K562 (cell line): ENCODE results near the gene ZNF672. TPM values are rescaled to one million over a fixed set of nuclear protein-coding genes. Genes with fewer than 3 reads are reported as not detected.

Source experiments
- ARID1B ChIP-seq: fragments of 450-650 bp; IDR thresholded peaks from 2 replicates; pipeline ENCODE4 v1.6.1; 2016; ENCODE audit warnings: antibody characterized with exemption, mild to moderate bottlenecking, inconsistent platforms
- BRD9 ChIP-seq: fragments of 450-650 bp; IDR thresholded peaks from 2 replicates; pipeline ENCODE4 v1.6.1; 2018; ENCODE audit warnings: low read depth; ENCODE audit not compliant: partially characterized antibody
- CEBPB ChIP-seq: fragments of 450-650 bp; IDR thresholded peaks from 2 replicates; pipeline ENCODE4 v1.6.1; 2016; ENCODE audit warnings: missing genetic modification characterization, missing compliant biosample characterization
- CHD1 ChIP-seq: fragments of 200-600 bp; sonication (generic); IDR thresholded peaks from one replicate; pipeline ENCODE4 v1.6.1; 2012; ENCODE audit warnings: mild to moderate bottlenecking, moderate library complexity, low read length, inconsistent platforms
- FOXK1 ChIP-seq: sonication (generic); formaldehyde crosslinking; IDR thresholded peaks from 2 replicates; pipeline ENCODE4 v1.8.0; 2022; ENCODE audit warnings: missing genetic modification reagents, mild to moderate bottlenecking, borderline replicate concordance
- HDAC8 ChIP-seq: fragments of 450-650 bp; IDR thresholded peaks from 2 replicates; pipeline ENCODE4 v1.6.1; 2016; ENCODE audit warnings: mild to moderate bottlenecking, missing genetic modification characterization, moderate library complexity, missing compliant biosample characterization
- JUND ChIP-seq, 2 experiments: IDR thresholded peaks; 2 replicates in 1 of 2; 3 replicates in 1 of 2; pipeline ENCODE4 v1.6.1; 2011; ENCODE audit warnings: borderline replicate concordance in 2 of 2, low read depth in 2 of 2, low read length in 2 of 2, improper control_type of control experiment in 1 of 2, missing biosample characterization in 1 of 2, missing genetic modification characterization in 1 of 2, missing genetic modification reagents in 1 of 2
- PTBP1 ChIP-seq: fragments of 200-400 bp; formaldehyde crosslinking; IDR thresholded peaks from 2 replicates; pipeline ENCODE4 v1.6.1; 2017; ENCODE audit warnings: low read depth, low read length
- RB1 ChIP-seq: fragments of 450-650 bp; IDR thresholded peaks from 2 replicates; pipeline ENCODE4 v1.6.1; 2017; ENCODE audit warnings: low read depth, mild to moderate bottlenecking
- RUNX1 ChIP-seq: sonication (generic); IDR thresholded peaks from 2 replicates; pipeline ENCODE4 v1.6.1; 2016; ENCODE audit warnings: antibody characterized with exemption, low read depth
- SLC30A9 ChIP-seq: fragments of 250-450 bp; sonication (Bioruptor Pico); IDR thresholded peaks from 2 replicates; pipeline ENCODE4 v1.8.0; 2022; ENCODE audit warnings: mild to moderate bottlenecking, moderate library complexity
- ZNF23 ChIP-seq: fragments of 250-450 bp; sonication (Bioruptor Pico); IDR thresholded peaks from 2 replicates; pipeline ENCODE4 v1.4.0; 2020; ENCODE audit warnings: mild to moderate bottlenecking
- ZNF668 ChIP-seq: fragments of 250-450 bp; sonication (Bioruptor Pico); IDR thresholded peaks from 2 replicates; pipeline ENCODE4 v1.8.0; 2022; ENCODE audit warnings: mild to moderate bottlenecking, inconsistent platforms
- ZNF707 ChIP-seq: fragments of 250-450 bp; sonication (Bioruptor Pico); conservative IDR thresholded peaks from 2 replicates; pipeline ENCODE4 v1.8.0; 2022; ENCODE audit warnings: inconsistent platforms, mild to moderate bottlenecking, moderate library complexity
- polyA plus RNA-seq, 8 experiments: library from polyadenylated mRNA; depleted of rRNA in 4 of 8; stranded (reverse) in 5 of 8; unstranded in 3 of 8; fragments of >200 nt; fragmentation: Nextera tagmentation in 2 of 8; fragmentation: Illumina TruSeq in 1 of 8; extraction: Ambion mirVana in 2 of 8; extraction: Trizol in 1 of 8; gene quantifications; 2 replicates each; pipeline versions ENCODE4 v1.2.1 to v1.2.3, GENCODE V29; 2011 to 2014; ENCODE audit warnings: inconsistent platforms in 1 of 8, missing spikeins in 1 of 8
- total RNA-seq, 7 experiments: library from RNA; depleted of rRNA in 6 of 7; stranded (reverse); fragments of >200 nt in 6 of 7; fragmentation: Illumina TruSeq in 2 of 7; extraction: Trizol in 2 of 7; gene quantifications; 2 replicates each; pipeline versions ENCODE4 v1.2.1 to v1.2.3, GENCODE V29; 2011 to 2021; ENCODE audit warnings: low replicate concordance in 1 of 7
- TF ChIP-seq, protein P1 (sequence below), 2 experiments: fragments of 450-650 bp in 1 of 2; IDR thresholded peaks; 2 replicates each; pipeline ENCODE4 v1.6.1; 2011 to 2017; ENCODE audit warnings: low read depth in 2 of 2, antibody characterized with exemption in 1 of 2, borderline replicate concordance in 1 of 2, low read length in 1 of 2, mild to moderate bottlenecking in 1 of 2, mixed read lengths in 1 of 2; ENCODE audit not compliant: control insufficient read depth in 1 of 2
- TF ChIP-seq, protein P2 (sequence below), 3 experiments: fragments of 200-800 bp in 1 of 3; sonication (Bioruptor generic) in 1 of 3; sonication (generic) in 1 of 3; formaldehyde crosslinking in 1 of 3; IDR thresholded peaks; 2 replicates each; pipeline versions ENCODE4 v1.6.1 to v1.8.0; 2016 to 2022; ENCODE audit warnings: mild to moderate bottlenecking in 2 of 3, missing compliant biosample characterization in 2 of 3, missing genetic modification characterization in 2 of 3, missing genetic modification reagents in 1 of 3
- TF ChIP-seq, protein P3 (sequence below), 2 experiments: fragments of 250-450 bp in 1 of 2; fragments of 450-650 bp in 1 of 2; sonication (Bioruptor Pico) in 1 of 2; IDR thresholded peaks; 2 replicates each; pipeline versions ENCODE4 v1.6.1 to v1.8.0; 2016 to 2021; ENCODE audit warnings: mild to moderate bottlenecking in 2 of 2, moderate library complexity in 2 of 2, missing compliant biosample characterization in 1 of 2, missing genetic modification characterization in 1 of 2
- TF ChIP-seq, protein P4 (sequence below): fragments of 450-650 bp; formaldehyde crosslinking; IDR thresholded peaks from 2 replicates; pipeline ENCODE4 v1.4.0; 2020; ENCODE audit warnings: mild to moderate bottlenecking, moderate library complexity

Gene ZNF672
- total and polyA plus RNA-seq, 9 of the 15 experiments (the other 6 are each of a cell fraction or from before 2014, with no cell fraction given) = 1.9 to 57.9 (median 24.1) TPM

DNA sequence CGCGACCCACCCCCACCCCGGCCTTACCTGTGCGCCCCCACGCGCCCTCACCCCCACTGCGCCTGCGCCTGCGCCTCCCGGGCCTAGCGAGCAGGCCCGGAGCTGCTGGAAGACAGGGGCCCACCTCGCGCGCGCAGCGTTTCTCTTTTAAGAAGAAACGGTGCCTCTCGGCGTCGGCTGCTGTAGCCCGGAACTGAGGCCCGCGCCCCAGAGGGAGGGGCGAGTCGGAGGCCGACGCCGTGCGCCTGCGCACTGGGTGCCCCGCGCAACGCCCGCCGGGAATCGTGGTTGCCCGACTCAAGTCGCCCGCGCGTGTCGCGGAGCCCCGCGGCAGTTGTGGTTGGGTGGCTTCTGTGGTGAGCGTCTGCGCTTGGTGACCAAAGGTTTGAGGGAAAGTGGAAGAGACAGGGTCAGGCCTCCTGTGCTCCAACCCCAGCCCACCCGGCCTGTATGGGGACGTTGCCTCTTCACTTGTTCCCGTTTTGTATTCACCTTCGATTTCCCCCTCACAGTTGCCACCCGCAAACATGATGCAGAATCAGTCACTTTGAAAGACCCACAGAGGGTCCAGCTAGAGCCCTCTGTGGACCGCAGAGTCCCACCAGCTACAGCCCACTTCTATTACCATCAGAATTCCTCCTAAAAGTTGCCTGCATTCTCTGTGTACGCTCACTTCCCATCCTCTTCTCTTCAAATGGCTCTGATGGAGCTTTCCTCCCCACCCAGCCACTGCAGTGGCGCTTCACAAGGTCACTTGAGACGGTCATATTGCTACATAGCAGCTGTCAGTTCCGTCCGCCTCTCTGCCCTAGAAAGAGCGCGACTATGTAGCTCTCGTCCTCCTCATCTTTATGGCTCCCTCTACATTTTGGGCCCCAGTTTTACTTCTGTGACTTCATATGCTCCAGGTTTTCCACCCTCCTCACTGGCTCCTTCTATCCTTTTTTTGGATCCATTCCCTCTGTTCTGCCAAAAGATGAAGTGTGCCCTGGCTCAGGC, 21.2 kb downstream of the ZNF672 start, which contains the start of gene ZNF692 (continued):
- TF ChIP-seq, protein P1, sequence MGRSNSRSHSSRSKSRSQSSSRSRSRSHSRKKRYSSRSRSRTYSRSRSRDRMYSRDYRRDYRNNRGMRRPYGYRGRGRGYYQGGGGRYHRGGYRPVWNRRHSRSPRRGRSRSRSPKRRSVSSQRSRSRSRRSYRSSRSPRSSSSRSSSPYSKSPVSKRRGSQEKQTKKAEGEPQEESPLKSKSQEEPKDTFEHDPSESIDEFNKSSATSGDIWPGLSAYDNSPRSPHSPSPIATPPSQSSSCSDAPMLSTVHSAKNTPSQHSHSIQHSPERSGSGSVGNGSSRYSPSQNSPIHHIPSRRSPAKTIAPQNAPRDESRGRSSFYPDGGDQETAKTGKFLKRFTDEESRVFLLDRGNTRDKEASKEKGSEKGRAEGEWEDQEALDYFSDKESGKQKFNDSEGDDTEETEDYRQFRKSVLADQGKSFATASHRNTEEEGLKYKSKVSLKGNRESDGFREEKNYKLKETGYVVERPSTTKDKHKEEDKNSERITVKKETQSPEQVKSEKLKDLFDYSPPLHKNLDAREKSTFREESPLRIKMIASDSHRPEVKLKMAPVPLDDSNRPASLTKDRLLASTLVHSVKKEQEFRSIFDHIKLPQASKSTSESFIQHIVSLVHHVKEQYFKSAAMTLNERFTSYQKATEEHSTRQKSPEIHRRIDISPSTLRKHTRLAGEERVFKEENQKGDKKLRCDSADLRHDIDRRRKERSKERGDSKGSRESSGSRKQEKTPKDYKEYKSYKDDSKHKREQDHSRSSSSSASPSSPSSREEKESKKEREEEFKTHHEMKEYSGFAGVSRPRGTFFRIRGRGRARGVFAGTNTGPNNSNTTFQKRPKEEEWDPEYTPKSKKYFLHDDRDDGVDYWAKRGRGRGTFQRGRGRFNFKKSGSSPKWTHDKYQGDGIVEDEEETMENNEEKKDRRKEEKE (IDR thresholded peaks at IDR 0.05; ENCODE audit: borderline replicate concordance in 1 of 2, control insufficient read depth in 1 of 2, low read depth in 2 of 2, low read length in 1 of 2) = peak in 1 of 2 experiments; percentile 45; a peak in 1 of 4 replicates
- TF ChIP-seq HDAC8 (0 out of 2 replicates have a peak, but pooled peaks have one; percentile 67), ZNF668 (CRISPR knock-in tag) (0 out of 2 replicates have a peak, but pooled peaks have one; percentile 40), RUNX1 (0 out of 2 replicates have a peak, but pooled peaks have one; percentile 16), FOXK1 (CRISPR knock-in tag) (peak; percentile 37; the same call in 1 of the 2 replicates), ARID1B (peak; percentile 26; the same call in 1 of the 2 replicates), CHD1 (peak; percentile 84), RB1 (peak; percentile 71; the same call in 1 of the 2 replicates), ZNF707 (CRISPR knock-in tag) (0 out of 2 replicates have a peak, but pooled peaks have one; percentile 3), PTBP1 (no peak), SLC30A9 (CRISPR knock-in tag) (no peak), ZNF23 (CRISPR knock-in tag) (peak; percentile 39; the same call in 1 of the 2 replicates), JUND (IDR thresholded peaks at IDR 0.05; ENCODE audit: borderline replicate concordance, low read depth, low read length) (0 out of 2 replicates have a peak, but pooled peaks have one; percentile 51), JUND (tag; IDR thresholded peaks at IDR 0.05; ENCODE audit: borderline replicate concordance, low read depth, low read length) (peak; percentile 38; the same call in 1 of the 3 replicates), BRD9 (peak; percentile 33), CEBPB (peak; percentile 88)
- TF ChIP-seq, protein P2, sequence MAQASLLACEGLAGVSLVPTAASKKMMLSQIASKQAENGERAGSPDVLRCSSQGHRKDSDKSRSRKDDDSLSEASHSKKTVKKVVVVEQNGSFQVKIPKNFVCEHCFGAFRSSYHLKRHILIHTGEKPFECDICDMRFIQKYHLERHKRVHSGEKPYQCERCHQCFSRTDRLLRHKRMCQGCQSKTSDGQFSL (CRISPR knock-in tag; IDR thresholded peaks at IDR 0.05) = peak; percentile 11
- TF ChIP-seq, protein P2 (tag; IDR thresholded peaks at IDR 0.05) = no peak
- TF ChIP-seq, protein P3, sequence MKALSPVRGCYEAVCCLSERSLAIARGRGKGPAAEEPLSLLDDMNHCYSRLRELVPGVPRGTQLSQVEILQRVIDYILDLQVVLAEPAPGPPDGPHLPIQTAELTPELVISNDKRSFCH (CRISPR knock-in tag; IDR thresholded peaks at IDR 0.05) = no peak
- TF ChIP-seq, protein P3 (tag; IDR thresholded peaks at IDR 0.05) = peak; percentile 77
- TF ChIP-seq, protein P4, sequence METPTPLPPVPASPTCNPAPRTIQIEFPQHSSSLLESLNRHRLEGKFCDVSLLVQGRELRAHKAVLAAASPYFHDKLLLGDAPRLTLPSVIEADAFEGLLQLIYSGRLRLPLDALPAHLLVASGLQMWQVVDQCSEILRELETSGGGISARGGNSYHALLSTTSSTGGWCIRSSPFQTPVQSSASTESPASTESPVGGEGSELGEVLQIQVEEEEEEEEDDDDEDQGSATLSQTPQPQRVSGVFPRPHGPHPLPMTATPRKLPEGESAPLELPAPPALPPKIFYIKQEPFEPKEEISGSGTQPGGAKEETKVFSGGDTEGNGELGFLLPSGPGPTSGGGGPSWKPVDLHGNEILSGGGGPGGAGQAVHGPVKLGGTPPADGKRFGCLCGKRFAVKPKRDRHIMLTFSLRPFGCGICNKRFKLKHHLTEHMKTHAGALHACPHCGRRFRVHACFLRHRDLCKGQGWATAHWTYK (CRISPR knock-in tag) = peak; percentile 72
